Astrocyte of the hippocampus (primary cell): ENCODE results near the gene CELA2B.
A peak's percentile ranks its signal among the peaks of the same experiment; 100 is the strongest.
"Not testable (repeated sequence)": the region's sequence is repeated elsewhere in the genome, so short reads cannot be mapped to it uniquely, and the experiment has no call there.

Source experiments
- DNase-seq: peaks from one replicate; pipeline ENCODE4 v3.0.0; 2011; ENCODE audit warnings: low read depth, low spot score

The CELA2B gene

DNA sequence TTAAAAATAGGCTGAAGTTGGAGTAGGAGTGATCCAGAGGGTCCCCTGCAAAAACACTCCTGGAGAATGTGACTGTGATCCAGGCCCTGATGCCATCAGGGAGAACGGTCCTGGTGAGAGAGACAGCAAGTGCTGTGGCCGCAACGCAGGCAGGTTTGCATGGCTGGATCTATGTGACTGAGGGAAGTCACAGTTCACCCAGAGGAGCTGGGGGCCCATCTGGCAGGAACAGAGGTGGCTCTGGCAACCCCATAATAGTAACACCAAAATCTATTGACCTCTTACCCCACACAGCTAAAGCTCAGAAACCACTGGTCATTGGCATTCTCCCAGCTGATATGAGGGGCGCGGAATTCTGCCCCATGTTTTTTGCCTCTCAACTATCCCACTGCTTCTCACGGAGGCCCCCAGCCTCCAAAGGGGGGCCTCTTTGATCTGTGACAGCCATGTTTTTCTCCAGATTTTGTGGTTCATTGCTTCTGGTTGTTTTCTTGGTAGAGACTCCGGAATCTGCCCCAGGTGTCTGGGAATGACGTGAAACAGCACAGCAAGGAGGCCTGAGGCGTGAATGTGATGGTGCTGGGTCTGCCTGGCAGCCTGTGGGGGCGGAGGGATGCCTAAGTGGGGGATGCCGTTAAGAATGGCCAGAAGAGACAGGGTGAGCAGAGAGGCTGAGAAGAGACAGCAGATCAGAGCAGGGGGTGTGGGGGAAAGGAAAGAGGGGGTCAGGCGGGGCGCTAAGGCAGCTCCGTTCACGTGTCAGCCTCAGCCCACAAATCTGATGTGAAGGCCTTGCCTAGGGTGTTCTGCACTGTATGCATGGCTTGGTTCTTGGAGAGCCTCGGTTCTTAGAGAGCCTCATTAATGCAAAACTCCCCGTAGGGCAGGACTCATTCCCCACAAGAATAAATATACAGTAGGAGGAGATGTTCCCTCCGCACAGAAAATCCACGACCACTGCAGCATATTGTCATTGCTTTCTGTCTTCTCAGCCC is 24.6 kb downstream of the CELA2B start:
- no peak for DNase-seq

GRCh38 chr1:15501208-15502032 is 25.5 kb downstream of the CELA2B start:
- peak; percentile 70 for DNase-seq

DNA sequence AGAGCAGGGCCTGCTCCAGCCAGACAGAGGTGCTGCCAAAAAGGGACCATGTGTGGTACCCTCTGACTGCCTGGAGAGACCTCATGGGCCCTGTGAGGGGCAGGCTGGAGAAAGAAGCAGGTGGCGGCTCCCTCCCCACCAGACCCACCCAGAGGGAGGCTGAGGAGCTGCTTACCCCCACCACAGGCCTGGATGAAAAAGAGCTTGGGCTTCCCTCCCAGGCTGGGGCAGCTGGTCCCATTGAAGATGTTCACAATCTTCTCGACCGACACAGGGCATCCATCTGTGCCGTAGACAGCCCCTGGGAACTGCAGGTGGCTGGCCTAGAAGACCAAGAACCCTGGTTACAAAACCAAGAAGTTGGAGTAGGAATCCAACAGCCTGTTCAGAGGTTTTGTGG is 28.5 kb downstream of the CELA2B start:
- DNase-seq, result no peak

DNA sequence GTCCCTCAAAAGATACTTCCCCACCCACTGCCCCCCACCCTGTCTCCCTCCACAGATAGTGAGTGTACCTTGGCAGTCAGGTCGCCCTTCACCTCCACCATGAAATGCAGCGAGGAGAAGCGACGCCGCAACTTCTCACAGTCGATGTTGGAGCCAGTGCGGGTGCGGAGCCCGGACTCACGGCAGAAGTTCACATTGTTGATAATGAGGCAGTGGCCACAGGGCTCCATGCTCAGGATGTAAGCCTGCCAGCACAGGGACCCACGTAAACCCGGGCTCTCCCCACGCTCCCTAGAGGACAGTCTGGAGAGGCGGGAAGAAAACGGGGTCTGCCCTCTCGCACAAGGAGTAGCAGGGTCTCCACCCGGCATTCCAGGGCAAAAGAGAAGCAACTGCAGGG is 30.9 kb downstream of the CELA2B start:
- DNase-seq, result no peak

DNA sequence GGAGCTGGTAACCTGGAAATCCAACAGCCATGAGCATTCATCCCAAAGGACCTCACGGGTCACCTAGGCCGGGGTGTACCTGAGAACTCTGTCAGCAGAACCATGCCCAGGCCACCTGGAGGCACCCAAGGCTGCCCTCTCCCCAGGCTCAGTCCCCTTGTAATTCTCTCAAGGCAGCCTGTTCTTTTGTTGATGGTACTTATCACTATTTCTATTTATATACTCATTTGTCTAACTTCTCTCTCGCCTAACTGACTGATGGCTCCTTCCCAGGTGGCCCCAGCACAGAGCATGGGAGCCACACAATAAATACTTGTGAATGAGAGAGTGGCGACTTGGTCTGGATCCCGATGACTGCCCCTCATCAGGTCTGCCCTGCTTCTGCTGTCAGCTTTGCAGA is 31.4 kb downstream of the CELA2B start:
- no peak for DNase-seq

DNA sequence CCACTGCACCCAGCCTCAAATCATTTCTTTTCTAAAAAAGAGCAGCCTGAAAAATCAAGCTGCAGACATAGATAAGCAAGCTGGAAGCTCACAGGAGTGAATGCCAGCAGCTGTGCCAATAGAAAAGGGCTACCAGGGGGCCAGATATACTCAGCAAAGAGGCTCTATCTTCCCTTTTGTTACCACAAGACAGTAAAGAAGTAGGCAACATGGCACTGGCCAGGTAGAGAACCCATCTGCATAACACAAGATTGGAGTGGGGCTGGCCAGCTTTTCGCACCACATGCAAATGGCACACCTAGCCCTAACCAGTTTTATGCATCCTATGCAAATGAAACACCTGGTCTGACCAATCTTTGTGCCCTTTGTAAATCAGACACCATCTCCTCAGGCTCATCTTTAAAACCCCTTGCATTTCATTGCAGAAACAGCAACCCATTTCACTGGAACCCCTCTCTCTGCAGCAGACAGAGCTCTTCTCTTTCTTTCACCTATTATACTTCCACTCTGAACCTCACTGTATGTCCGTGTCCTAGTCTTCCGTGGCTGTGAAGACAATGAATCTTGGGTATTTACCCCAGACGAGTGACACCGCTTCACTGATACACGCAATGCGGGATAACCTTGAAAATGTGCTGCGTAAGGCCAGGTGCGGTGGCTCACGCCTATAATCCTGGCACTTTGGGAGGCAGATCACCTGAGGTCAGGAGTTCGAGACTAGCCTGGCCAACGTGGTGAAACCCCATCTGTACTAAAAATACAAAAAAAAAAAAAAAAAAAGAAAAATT is 33.0 kb downstream of the CELA2B start:
- DNase-seq, result no peak

DNA sequence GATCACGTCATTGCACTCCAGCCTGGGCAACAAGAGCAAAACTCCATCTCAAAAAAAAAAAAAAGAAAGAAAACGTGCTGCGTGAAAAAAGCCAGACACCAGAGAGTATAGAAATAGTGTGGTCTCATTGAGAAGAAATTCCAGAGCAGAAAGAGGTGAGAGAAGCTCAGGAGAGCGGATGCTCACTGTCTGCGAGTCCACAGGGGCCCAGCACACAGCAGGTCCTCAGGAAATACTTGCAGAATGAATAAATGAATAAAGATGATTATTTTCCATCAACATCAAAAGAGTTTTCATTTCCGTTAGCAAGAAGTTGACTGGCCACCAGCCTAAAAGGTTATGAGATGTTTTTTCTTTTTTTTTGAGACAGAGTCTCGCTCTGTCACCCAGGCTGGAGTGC is 33.7 kb downstream of the CELA2B start:
- DNase-seq, result no peak

DNA sequence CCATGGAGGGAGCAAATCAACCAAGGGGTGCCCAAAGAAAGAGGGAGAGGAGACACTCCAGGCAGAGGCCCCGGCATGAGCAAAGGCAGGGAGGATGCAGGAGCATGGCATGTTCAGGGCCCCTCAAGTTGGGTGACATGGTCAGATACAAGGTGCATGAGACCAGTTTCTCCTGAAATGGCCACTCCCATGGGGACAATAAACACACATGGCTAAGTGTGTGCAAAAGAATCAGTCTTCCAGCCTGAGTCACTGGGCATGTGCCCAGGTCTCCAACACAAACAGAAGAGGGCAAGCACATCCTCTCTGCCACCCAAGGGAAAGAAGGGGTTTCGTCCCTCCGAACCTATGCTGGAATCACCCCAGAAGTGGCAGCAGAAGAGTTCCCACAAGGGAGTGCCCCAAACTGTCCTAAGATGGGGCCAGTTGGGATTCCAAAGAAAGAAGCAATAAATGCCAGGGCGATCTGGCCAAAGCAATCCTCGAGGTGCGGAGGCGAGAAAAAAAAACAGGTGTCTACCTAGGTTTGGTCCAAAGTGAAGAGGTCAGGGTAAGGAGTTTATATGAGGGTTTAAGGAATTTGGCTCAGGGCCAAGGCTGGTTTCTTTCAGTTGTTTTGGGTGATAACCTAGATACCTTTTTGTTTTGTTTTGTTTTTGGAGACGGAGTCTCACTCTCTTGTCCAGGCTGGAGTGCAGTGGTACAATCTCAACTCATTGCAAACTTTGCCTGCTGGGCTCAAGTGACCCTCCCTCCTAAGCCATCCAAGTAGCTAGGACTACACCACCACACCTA is 34.9 kb downstream of the CELA2B start:
- no peak for DNase-seq

DNA sequence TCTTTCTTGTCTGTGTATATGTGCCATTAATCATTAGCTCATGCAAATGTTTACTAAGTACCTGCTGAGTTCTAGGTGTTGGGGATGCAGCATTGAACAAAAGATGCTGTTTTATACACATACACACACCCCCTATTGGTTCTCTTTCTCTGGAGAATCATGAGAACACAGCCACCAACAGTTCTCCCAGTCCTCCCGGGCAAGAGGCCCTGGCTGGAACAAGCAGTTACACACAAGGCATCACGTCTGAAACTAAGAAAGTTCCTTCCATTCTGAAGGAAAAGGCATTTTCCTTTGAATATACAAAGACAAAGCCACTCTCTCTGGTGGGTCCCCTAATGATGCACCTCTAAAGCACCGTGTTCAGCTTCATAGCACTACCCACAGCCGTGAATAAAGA is 37.3 kb downstream of the CELA2B start:
- DNase-seq, result no peak

GRCh38 chr1:15513919-15514318 is 38.0 kb downstream of the CELA2B start:
- no peak for DNase-seq

GRCh38 chr1:15514557-15514956 is 38.7 kb downstream of the CELA2B start:
- DNase-seq, result not testable (repeated sequence)

- DNase-seq, result no peak
Measured at GRCh38 chr1:15515022-15515663, 39.2 kb downstream of the CELA2B start.

GRCh38 chr1:15519625-15520024 is 43.7 kb downstream of the CELA2B start:
- no peak for DNase-seq

- DNase-seq, result not testable (repeated sequence)
Measured at GRCh38 chr1:15521206-15521906, 45.5 kb downstream of the CELA2B start.

GRCh38 chr1:15522551-15522950 is 46.6 kb downstream of the CELA2B start:
- DNase-seq, result no peak

- DNase-seq, result no peak
Measured at GRCh38 chr1:15523104-15524020, 47.5 kb downstream of the CELA2B start.

DNA sequence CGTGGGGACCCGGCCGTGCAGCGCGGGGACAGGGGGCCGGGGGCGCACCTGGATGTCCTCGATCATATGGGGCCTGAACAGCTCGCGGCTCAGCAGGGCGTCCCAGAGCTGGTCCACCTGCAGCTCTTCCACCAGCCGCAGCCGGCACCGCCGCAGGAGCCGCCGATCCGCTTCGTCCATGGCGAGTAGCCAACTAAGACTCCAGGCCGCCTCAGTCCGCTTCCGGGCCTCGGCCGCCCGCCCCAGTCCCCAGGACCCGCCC is 48.0 kb downstream of the CELA2B start, which contains the start of gene CASP9:
Gene CASP9 (minus strand): TSS at position 195 of the 262 bp plus-strand sequence. CDS start 15 bp downstream, at position 180.
- no peak for DNase-seq

- DNase-seq, result peak; percentile 99
Measured at GRCh38 chr1:15524283-15525049, 48.6 kb downstream of the CELA2B start.
